Endodermal cell (in vitro differentiated cells): ENCODE results near the gene WASHC3. TPM values are rescaled to one million over a fixed set of nuclear protein-coding genes. Genes with fewer than 3 reads are reported as not detected.
A peak's percentile ranks its signal among the peaks of the same experiment; 100 is the strongest.

Experiments
- DNase-seq: peaks from one replicate; pipeline ENCODE4 v3.0.0-alpha.2; 2017
- H3K27ac ChIP-seq: 2 replicates; pipeline ENCODE4 v1.5.1; 2013; ENCODE audit warnings: mild to moderate bottlenecking, low read depth, low read length, moderate library complexity
- H3K27me3 ChIP-seq: 2 replicates; pipeline ENCODE4 v1.6.1; 2013; ENCODE audit warnings: mild to moderate bottlenecking, low read length, moderate library complexity; ENCODE audit not compliant: insufficient read depth, control insufficient read depth, poor library complexity, severe bottlenecking
- H3K36me3 ChIP-seq: 2 replicates; pipeline ENCODE4 v1.7.0; 2013; ENCODE audit warnings: mild to moderate bottlenecking, low read length, moderate library complexity; ENCODE audit not compliant: control insufficient read depth, insufficient read depth
- H3K4me1 ChIP-seq: one replicate; pipeline ENCODE4 v1.7.0; 2013; ENCODE audit warnings: low read length; ENCODE audit not compliant: control insufficient read depth, insufficient read depth
- H3K4me3 ChIP-seq: 2 replicates; pipeline ENCODE4 v1.5.1; 2013; ENCODE audit warnings: mild to moderate bottlenecking, low read length, moderate library complexity
- H3K9ac ChIP-seq: 2 replicates; pipeline ENCODE4 v1.6.1; 2013; ENCODE audit warnings: mild to moderate bottlenecking, low read length, moderate library complexity; ENCODE audit not compliant: poor library complexity, severe bottlenecking; ENCODE audit errors: extremely low read depth
- H3K9me3 ChIP-seq: 2 replicates; pipeline ENCODE4 v1.6.1; 2013; ENCODE audit warnings: mild to moderate bottlenecking, low read length, moderate library complexity; ENCODE audit not compliant: control insufficient read depth
- H3K27ac Mint-ChIP-seq: 2 replicates; pipeline ENCODE4 v1.8.0; 2020; ENCODE audit warnings: mixed read lengths
- H3K27me3 Mint-ChIP-seq: 2 replicates; pipeline ENCODE4 v1.8.0; 2021; ENCODE audit warnings: mild to moderate bottlenecking, mixed read lengths; ENCODE audit not compliant: insufficient read depth
- H3K36me3 Mint-ChIP-seq: 2 replicates; pipeline ENCODE4 v1.8.0; 2020; ENCODE audit warnings: low read depth, mixed read lengths
- H3K4me1 Mint-ChIP-seq: 2 replicates; pipeline ENCODE4 v1.8.0; 2020; ENCODE audit warnings: mixed read lengths
- H3K4me3 Mint-ChIP-seq: 2 replicates; pipeline ENCODE4 v1.8.0; 2020; ENCODE audit warnings: mild to moderate bottlenecking, moderate library complexity, mixed read lengths
- H3K9me3 Mint-ChIP-seq: 2 replicates; pipeline ENCODE4 v1.8.0; 2020; ENCODE audit warnings: mild to moderate bottlenecking, mixed read lengths
- WGBS, 2 experiments: methylation state at CpG; one replicate each; pipeline versions ENCODE4 v1.1.5 to v1.1.7; 2013; ENCODE audit warnings: missing lambda C conversion rate in 2 of 2, mixed read lengths in 1 of 2; ENCODE audit not compliant: insufficient coverage in 1 of 2, insufficient read length in 1 of 2; 5-methylcytosine and 5-hydroxymethylcytosine counted together
- long read RNA-seq, 4 experiments: library from polyadenylated mRNA in 2 of 4; library from RNA in 1 of 4; library from capped mRNA in 1 of 4; stranded (forward) in 3 of 4; unstranded in 1 of 4; transcript quantifications; one replicate each; pipeline ENCODE4 v2.0.0, GENCODE V29; 2020 to 2021; ENCODE audit warnings: inconsistent platforms in 1 of 4
- polyA plus RNA-seq, 2 experiments: library from polyadenylated mRNA; stranded (reverse); fragments of 50-300 nt; gene quantifications; one replicate each; pipeline ENCODE4 v1.2.3, GENCODE V29; 2013
- total RNA-seq, 2 donors: library from RNA; stranded (reverse); fragmentation: NEBNext Ultra II Directional in 1 of 2; extraction: Animal tissue kit (Norgen Biotek cat#: 25700) in 1 of 2; gene quantifications; 2 replicates in 1 of 2; 3 replicates in 1 of 2; pipeline ENCODE4 v1.2.1, GENCODE V29; 2021
- TF ChIP-seq, protein P1 (sequence below): fragments of 200-600 bp; sonication (generic); conservative IDR thresholded peaks from 2 replicates; pipeline ENCODE4 v1.5.0; 2021; ENCODE audit warnings: antibody characterized with exemption, mild to moderate bottlenecking

WASHC3 gene, protein sequence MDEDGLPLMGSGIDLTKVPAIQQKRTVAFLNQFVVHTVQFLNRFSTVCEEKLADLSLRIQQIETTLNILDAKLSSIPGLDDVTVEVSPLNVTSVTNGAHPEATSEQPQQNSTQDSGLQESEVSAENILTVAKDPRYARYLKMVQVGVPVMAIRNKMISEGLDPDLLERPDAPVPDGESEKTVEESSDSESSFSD
- 10 to 100 TPM; 18.4 to 18.8 TPM for total RNA-seq
- 20.1 TPM for polyA plus RNA-seq (2013, experiment 1 of 2)
- 26.2 TPM for polyA plus RNA-seq (2013, experiment 2 of 2)
- long read RNA-seq, experiment 1, partial matches to known transcripts, result 3 of 11 reads
- long read RNA-seq, experiment 1, other reads (novel, unspliced or antisense), result 6 of 11 reads
- long read RNA-seq, experiment 2, transcript WASHC3-201 (7 exons, 916 nt), result major isoform, 7 of 17 reads
- long read RNA-seq, experiment 2, partial matches to known transcripts, result 1 of 17 reads
- long read RNA-seq, experiment 2, other reads (novel, unspliced or antisense), result 9 of 17 reads
- long read RNA-seq, experiment 3, transcript WASHC3-201 (7 exons, 916 nt), result major isoform, 11 of 18 reads
- long read RNA-seq, experiment 3, partial matches to known transcripts, result 1 of 18 reads
- long read RNA-seq, experiment 3, other reads (novel, unspliced or antisense), result 4 of 18 reads
- long read RNA-seq, experiment 4, transcript WASHC3-201 (7 exons, 916 nt), result major isoform, 21 of 38 reads
- long read RNA-seq, experiment 4, transcript WASHC3-213 (7 exons, 865 nt), result minor isoform, 5 of 38 reads
- long read RNA-seq, experiment 4, partial matches to known transcripts, result 1 of 38 reads
- long read RNA-seq, experiment 4, other reads (novel, unspliced or antisense), result 10 of 38 reads

DNA sequence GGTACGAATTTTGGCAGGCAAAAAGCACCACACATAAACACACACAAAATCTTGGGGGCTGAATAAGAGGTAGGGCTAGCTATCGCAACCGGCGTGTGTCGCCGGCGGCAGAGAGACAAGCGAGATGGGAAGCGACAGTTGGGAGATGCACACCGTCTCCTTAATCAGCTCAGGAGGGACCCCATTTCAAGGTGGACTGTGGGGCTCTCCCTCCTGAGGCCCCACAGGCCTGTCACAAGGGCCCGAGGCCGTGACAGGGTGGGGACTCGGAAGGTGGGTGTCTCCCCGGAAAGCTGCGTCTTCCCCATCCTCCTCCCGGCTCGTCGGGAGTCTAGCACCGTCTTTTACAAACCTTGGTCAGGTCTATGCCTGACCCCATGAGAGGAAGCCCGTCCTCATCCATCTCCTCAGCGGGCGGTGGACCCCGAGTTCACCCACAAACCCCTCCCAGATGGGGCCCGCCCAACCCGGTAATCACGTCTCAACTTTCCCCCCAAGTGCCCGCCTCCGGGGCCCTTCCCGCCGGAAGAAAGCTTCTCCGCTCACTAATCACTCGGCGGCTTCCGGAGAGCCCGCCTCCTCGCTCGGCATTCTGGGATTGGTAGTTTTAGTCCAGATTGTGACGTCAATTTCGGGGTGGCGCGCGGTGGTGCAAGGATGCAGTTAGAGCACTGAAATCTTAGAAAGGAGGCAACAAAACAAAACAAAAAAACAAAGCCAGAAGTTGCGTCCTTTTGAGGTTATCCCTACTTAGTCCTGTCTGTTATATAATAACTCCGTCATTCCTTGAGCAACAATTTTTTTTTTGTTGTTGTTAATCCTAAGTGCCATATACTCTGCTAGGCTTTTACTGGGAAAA is at the start of gene WASHC3:
TSS of gene WASHC3 (minus strand) at position 432 of the 859 bp plus-strand sequence. CDS start at position 403, 29 bp downstream.
- H3K4me3 ChIP-seq, result peak within 1 kb of the TSS; percentile 91
- TF ChIP-seq, protein P1, sequence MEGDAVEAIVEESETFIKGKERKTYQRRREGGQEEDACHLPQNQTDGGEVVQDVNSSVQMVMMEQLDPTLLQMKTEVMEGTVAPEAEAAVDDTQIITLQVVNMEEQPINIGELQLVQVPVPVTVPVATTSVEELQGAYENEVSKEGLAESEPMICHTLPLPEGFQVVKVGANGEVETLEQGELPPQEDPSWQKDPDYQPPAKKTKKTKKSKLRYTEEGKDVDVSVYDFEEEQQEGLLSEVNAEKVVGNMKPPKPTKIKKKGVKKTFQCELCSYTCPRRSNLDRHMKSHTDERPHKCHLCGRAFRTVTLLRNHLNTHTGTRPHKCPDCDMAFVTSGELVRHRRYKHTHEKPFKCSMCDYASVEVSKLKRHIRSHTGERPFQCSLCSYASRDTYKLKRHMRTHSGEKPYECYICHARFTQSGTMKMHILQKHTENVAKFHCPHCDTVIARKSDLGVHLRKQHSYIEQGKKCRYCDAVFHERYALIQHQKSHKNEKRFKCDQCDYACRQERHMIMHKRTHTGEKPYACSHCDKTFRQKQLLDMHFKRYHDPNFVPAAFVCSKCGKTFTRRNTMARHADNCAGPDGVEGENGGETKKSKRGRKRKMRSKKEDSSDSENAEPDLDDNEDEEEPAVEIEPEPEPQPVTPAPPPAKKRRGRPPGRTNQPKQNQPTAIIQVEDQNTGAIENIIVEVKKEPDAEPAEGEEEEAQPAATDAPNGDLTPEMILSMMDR, result no peak
- peak within 1 kb of the TSS; percentile 63 for H3K9ac ChIP-seq
- H3K27me3 ChIP-seq, result no peaks in the 10 kb centered on the region
- Mint-ChIP-seq H3K4me3 (peak within 1 kb of the TSS; percentile 95), H3K9me3 (no peaks in the 10 kb centered on the region), H3K4me1 (peaks cover 18% of the 10 kb centered on the region), H3K27ac (peak within 1 kb of the TSS; percentile 94), H3K36me3 (peaks cover 12% of the 10 kb centered on the region), H3K27me3 (no peaks in the 10 kb centered on the region)
- 4 to 8% methylated on average over 19 to 44 of the region's 44 CpGs for WGBS, 2 experiments
- peak; percentile 98 for DNase-seq
- H3K36me3 ChIP-seq, result peaks cover 13% of the 10 kb centered on the region
- peaks cover 13% of the 10 kb centered on the region for H3K4me1 ChIP-seq
- H3K27ac ChIP-seq, result no peak within 1 kb of the TSS
- peaks cover 13% of the 10 kb centered on the region for H3K9me3 ChIP-seq

DNA sequence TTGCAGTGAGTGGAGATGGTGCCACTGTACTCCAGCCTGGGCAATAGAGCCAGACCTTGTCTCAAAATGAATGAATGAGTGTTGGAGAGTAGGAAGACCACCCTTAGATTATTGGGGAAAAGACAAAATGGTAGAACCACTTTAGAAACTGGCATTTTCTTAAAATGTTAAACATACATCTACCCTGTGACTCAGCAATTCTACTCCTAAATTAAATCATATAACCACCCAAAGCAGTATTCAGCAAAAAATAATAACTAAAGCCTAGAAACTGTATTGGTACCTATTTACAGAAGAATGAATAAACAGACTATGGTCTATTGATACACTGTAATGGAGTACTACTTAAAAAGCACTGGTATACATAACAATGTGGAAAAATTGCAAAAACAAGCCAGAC is 49.0 kb upstream of the WASHC3 start:
- H3K4me3 ChIP-seq, result no peak overlapping the region
- TF ChIP-seq, protein P1, result no peak
- H3K4me1 Mint-ChIP-seq, result no peaks in the 10 kb centered on the region
- no peaks in the 10 kb centered on the region for H3K27me3 ChIP-seq
- no peak for DNase-seq
- peaks cover 79% of the 10 kb centered on the region for H3K36me3 ChIP-seq
- no peak overlapping the region for H3K4me3 Mint-ChIP-seq
- H3K27me3 Mint-ChIP-seq, result no peaks in the 10 kb centered on the region
- peaks cover 30% of the 10 kb centered on the region for H3K9me3 ChIP-seq
- H3K36me3 Mint-ChIP-seq, result peaks cover 64% of the 10 kb centered on the region
- peaks cover 19% of the 10 kb centered on the region for H3K9me3 Mint-ChIP-seq
- no peaks in the 10 kb centered on the region for H3K4me1 ChIP-seq
- H3K27ac ChIP-seq, result no peak overlapping the region
- H3K27ac Mint-ChIP-seq, result no peak overlapping the region
- no peak overlapping the region for H3K9ac ChIP-seq

DNA sequence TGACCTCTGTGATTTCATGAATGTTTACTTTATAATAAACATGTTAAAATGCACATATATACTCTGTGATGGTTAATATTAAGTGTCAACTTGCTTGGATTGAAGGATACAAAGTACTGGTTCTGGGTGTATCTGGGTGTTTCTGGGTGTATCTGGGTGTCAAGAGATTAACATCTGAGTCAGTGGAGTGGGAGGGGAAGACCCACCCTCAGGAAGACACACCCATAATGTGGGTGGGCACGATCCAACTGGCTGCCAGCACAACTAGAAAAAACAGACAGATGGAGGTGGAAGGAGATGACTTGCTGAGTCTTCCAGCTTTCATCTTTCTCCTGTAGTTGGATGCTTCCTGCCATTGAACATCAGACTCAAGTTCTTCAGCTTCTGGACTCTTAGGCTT is 46.2 kb upstream of the WASHC3 start:
- Mint-ChIP-seq H3K27ac (no peak overlapping the region), H3K36me3 (peaks cover 86% of the 10 kb centered on the region)

More for the DNA sequence above, 46.2 kb upstream of the WASHC3 start:
- H3K9me3 Mint-ChIP-seq, result peaks cover 32% of the 10 kb centered on the region
- WGBS, 2 experiments, result 83 to 86% methylated on average over 1 of the region's 1 CpG
- peaks cover 98% of the 10 kb centered on the region for H3K36me3 ChIP-seq
- H3K27me3 ChIP-seq, result no peaks in the 10 kb centered on the region
- DNase-seq, result no peak
- no peak overlapping the region for H3K27ac ChIP-seq
- no peak overlapping the region for H3K9ac ChIP-seq
- TF ChIP-seq, protein P1, result no peak
- H3K4me3 Mint-ChIP-seq, result no peak overlapping the region
- no peaks in the 10 kb centered on the region for H3K4me1 Mint-ChIP-seq
- peaks cover 49% of the 10 kb centered on the region for H3K9me3 ChIP-seq
- H3K4me1 ChIP-seq, result no peaks in the 10 kb centered on the region
- no peak overlapping the region for H3K4me3 ChIP-seq
- H3K27me3 Mint-ChIP-seq, result no peaks in the 10 kb centered on the region
